Renal pelvis (tissue), 4 donors: ENCODE results near the gene TOX2. TPM values are rescaled to one million over a fixed set of nuclear protein-coding genes. Genes with fewer than 3 reads are reported as not detected.

Source experiments
- DNase-seq: peaks from one replicate; pipeline ENCODE4 v3.0.0-alpha.2; 2013
- polyA plus RNA-seq, 3 donors: library from polyadenylated mRNA; unstranded; fragments of 120-200 nt; gene quantifications; one replicate each; pipeline ENCODE4 v1.2.1, GENCODE V29; 2013; ENCODE audit not compliant: insufficient read length in 3 of 3

TOX2 gene
- polyA plus RNA-seq, 3 donors = 3.6 to 5.1 (median 3.7) TPM

- DNase-seq = no peak
These were observed 81.7 kb downstream of the TOX2 start for GRCh38 chr20:43996240-43996930.

GRCh38 chr20:43999848-44000247 is 85.2 kb downstream of the TOX2 start:
- no peak for DNase-seq

GRCh38 chr20:44001667-44002596 is 87.3 kb downstream of the TOX2 start:
- DNase-seq = no peak

- DNase-seq = no peak
These were observed 88.2 kb downstream of the TOX2 start for GRCh38 chr20:44002861-44003260.

GRCh38 chr20:44003609-44004008 is 89.0 kb downstream of the TOX2 start:
- DNase-seq = no peak

GRCh38 chr20:44004306-44004915 is 89.8 kb downstream of the TOX2 start:
- no peak for DNase-seq

- no peak for DNase-seq
These were observed 91.0 kb downstream of the TOX2 start for GRCh38 chr20:44005661-44006060.

- no peak for DNase-seq
These were observed 91.5 kb downstream of the TOX2 start for GRCh38 chr20:44006126-44006525.

GRCh38 chr20:44006578-44006977 is 91.9 kb downstream of the TOX2 start:
- no peak for DNase-seq

- no peak for DNase-seq
These were observed 94.4 kb downstream of the TOX2 start for GRCh38 chr20:44008806-44009678.

- no peak for DNase-seq
These were observed 95.0 kb downstream of the TOX2 start for GRCh38 chr20:44009679-44009992.

GRCh38 chr20:44010162-44010704 is 95.6 kb downstream of the TOX2 start:
- DNase-seq = no peak

GRCh38 chr20:44011251-44011940 is 96.7 kb downstream of the TOX2 start:
- no peak for DNase-seq

- DNase-seq = no peak
These were observed 98.0 kb downstream of the TOX2 start for GRCh38 chr20:44012466-44013226.

GRCh38 chr20:44014807-44015732 is 100.4 kb downstream of the TOX2 start:
- DNase-seq = peak; percentile 66

GRCh38 chr20:44015733-44016103 is 101.1 kb downstream of the TOX2 start:
- DNase-seq = no peak

- DNase-seq = no peak
These were observed 101.9 kb downstream of the TOX2 start for GRCh38 chr20:44016525-44016924.

- no peak for DNase-seq
These were observed 102.6 kb downstream of the TOX2 start for GRCh38 chr20:44017211-44017610.

GRCh38 chr20:44017905-44018258 is 103.2 kb downstream of the TOX2 start:
- no peak for DNase-seq
